NCI-H146 treated with DMSO at 0.1 percent for 48 hours (cell line): ENCODE results near the gene TMEM200B.
"Not testable (repeated sequence)": the region's sequence is repeated elsewhere in the genome, so short reads cannot be mapped to it uniquely, and the experiment has no call there.

Experiments used
- DNase-seq: peaks from one replicate; lab custom pipeline; 2025; ENCODE audit not compliant: unreplicated experiment; lab: John Stamatoyannopoulos, UW

TMEM200B gene

DNA sequence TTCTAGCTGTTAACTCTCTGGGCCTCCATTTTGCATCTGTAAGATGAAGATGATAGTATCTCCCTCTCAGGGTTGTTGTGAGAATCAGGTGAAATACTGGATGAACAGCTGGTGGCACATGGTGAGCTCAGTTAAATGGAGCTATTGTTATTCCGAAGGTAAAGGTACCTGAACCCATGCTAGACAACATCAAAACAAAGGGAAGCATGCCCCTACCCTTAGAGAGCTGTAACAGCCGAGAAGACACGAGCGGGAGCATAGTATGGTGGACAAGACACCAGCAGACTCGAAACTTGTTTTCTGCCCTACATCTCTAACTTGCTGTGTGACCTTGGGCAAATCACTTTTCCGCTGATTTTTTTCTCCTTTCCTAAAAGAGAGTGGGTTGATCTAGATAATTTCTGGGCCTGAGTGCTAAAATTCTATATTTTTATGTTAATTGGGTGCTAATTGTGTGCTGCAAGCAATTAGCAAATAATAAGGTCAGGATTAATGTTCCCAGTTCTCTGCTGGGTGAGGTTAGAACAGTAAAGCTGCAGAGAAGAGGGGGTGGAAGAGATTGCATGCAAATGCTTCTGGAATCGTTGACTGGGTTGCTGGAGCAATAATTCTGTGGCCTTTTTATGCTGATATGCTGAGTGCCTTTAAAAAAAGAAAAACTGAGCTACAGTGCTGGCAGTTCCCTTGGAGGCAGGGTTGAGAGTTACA is 10.8 kb downstream of the TMEM200B start:
- no peak for DNase-seq

DNA sequence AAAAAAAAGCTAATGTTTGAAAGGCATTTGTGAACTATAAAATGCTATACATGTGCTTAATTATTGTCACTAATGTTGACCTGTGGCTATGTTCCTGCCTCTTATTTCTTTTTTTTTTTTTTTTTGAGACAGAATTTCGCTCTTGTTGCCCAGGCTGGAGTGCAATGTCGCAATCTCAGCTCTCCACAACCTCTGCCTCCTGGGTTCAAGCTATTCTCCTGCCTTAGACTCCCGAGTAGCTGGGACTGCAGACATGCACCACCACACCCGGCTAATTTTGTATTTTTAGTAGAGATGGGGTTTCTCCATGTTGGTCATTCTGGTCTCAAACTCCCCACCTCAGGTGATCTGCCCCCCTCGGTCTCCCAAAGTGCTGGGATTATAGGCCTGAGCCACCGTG is 15.7 kb downstream of the TMEM200B start:
- not testable (repeated sequence) for DNase-seq

DNA sequence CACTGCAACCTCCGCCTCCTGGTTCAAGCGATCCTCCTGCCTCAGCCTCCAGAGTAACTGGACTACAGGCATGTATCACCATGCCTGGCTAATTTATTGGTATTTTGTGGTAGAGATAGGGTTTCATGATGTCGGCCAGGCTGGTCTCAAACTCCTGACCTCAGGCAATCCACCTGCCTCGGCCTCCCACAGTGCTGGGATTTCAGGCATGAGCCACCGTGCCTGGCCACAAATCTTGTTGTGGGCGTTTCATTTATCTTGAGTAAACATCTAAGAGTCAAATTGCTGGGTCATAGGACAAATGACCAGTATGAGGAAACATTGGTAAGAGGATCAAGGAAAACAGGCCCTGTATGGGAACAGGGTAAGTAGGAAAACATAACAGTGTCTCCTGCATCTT is 17.9 kb downstream of the TMEM200B start:
- DNase-seq: no peak

DNA sequence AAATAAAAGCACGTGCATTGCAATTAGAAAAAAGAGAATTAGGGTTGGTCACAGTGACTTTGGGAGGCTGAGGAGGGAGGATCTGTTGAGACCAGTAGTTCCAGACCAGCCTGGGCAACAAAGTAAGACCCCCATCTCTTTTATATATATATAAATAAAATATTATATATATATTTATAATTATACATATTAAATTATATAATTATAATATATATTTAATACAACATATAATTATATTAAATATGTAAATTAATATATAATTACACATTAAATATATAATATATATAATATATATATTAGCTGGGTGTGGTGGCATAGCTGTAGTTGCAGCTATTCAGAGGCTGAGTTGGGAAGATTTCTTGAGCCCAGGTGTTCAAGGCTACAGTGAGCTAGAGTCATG is 23.2 kb downstream of the TMEM200B start:
- no peak for DNase-seq

DNA sequence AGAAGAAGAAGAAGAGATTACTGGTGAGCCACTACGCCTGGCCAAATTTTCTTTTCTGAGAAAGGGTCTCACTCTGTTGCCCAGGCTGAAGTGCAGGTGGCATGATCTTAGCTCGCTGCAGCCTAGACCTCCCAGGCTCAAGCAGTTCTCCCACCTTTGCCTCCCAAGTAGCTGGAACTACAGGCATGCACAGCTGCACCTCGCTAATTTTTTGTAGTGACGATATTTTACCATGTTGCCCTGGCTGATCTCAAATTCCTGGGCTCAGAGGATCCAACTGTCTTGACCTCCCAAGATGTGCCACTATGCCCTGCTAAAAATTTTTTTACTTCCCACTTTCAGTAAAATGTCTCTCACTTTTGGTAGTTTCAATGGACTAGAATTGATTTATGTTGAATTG is 24.4 kb downstream of the TMEM200B start:
- DNase-seq: no peak

DNA sequence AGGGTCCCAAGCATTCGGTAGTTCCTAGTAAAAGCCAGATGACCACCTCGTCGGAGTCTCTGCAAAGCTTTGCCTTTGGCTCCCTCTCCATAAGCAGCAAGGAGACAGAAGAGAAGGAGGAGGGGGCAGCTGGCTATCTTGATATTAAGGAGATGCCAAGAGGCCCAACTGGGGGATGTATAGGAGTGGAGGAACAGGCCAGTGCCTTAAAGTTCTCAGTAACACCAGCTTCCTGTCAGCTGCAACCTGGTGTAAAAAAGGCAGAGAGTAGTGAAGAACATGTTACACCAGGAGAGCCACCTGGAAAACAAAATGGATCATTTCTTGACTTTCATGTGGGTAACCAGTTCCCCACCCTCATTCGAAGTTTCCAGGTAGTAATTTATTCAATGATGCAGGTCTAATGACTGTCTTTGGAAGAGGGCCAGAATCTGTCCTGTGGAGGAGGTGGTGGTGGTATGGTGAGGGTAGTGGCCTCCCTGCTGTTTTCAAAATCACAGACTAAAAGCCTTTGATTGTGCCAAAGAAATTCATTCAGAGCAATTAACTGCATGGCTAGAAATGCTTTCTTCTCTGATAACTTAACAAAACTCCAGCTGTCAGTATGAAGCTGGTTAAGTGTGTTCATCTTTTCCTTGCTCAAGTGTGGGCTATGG is 27.3 kb downstream of the TMEM200B start:
- peak; percentile 67 for DNase-seq

DNA sequence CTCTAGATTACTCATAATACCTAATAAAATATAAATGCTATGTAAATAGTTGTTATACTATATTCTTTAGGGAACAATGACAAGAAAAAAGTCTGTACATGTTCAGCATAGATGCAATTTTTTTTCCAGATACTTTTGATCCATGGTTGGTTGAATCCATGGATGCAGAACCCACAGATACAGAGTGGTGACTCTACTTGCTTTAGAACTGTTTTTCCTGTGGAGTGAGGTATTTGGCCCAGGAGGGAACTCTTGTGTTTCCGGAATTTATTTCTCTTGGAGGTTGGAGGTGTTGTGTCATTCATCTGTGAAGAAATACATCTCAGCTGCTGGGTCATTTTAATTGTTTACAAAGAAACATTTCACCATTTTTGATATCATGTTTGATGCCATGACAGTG is 28.7 kb downstream of the TMEM200B start:
- no peak for DNase-seq

DNA sequence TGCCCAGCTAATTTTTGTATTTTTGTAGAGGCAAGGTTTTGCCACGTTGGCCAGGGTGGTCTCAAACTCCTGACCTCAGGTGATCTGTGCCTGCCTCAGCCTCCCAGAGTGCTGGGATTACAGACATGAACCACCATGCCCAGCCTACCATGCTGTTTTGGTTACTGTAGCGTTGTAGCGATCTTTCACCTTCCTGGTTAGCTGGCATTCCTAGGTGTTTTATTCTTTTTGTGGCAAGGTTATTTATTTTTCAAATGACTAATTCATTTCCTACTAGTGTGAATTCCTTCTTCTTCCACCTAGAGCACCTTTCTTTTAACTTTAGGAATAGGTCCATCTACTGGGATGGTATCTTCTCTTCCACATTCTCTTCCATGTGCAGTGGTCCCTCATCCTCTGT is 29.3 kb downstream of the TMEM200B start:
- no peak for DNase-seq

DNA sequence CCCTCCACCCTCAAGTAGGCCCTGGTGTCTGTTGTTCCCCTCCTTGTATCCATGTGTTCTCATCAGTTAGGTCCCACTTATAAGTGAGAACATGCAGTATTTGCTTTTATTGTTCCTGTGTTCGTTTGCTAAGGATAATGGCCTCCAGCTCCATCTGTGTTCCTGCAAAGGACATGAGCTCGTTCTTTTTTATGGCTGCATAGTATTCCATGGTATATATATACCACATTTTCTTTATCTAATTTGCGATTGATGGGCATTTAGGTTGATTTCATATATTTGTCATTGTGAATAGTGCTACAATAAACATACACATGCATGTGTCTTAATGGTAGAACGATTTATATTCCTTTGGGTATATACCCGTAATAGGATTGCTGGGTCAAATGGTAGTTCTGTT is 31.0 kb downstream of the TMEM200B start:
- not testable (repeated sequence) for DNase-seq

DNA sequence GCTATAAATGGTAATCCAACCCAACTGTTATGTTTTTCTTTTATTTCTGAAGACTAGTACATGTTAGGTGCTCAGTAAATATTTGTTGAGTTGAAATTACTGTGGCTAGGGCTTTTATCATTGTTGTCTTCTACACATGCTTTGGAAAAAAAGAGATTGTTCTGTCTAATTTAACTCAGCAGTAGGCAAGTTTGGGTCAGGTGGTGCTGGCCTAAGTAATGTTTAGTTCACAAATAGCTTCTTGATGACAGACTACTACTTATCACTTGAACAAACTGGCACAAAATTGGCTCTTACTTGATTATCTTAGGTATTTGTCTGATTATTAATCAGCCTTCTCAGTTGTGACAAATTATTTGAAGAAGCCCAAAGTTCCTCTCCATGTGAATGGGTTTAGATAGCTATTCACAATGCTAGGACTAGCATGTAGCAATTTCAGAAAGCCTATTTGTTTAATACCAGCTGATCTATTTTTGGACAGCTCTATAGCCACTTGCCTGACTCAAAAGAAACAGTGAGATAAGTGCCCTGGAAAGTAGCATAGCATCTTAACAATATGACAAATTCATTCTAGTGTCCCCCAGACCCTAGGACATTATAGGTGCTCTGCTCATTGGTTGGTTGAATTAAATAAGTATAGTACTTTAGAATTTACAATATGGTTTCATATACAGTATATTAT is 32.6 kb downstream of the TMEM200B start:
- DNase-seq: peak; percentile 53

DNA sequence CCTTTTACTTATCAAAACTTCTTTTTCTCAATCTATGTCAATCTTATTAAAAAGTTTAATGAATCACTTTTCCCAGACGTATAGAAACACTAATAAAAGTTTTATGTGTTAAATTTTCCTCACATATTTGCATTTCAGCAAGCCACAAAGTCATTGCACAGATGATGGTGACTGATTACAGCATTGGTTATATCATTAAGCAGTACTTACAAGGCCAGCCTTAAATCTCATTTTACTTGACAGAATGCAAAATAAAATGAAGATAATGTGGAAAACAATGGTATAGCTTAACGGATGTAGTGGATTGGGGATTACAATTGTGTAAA is 39.5 kb downstream of the TMEM200B start:
- DNase-seq: no peak

DNA sequence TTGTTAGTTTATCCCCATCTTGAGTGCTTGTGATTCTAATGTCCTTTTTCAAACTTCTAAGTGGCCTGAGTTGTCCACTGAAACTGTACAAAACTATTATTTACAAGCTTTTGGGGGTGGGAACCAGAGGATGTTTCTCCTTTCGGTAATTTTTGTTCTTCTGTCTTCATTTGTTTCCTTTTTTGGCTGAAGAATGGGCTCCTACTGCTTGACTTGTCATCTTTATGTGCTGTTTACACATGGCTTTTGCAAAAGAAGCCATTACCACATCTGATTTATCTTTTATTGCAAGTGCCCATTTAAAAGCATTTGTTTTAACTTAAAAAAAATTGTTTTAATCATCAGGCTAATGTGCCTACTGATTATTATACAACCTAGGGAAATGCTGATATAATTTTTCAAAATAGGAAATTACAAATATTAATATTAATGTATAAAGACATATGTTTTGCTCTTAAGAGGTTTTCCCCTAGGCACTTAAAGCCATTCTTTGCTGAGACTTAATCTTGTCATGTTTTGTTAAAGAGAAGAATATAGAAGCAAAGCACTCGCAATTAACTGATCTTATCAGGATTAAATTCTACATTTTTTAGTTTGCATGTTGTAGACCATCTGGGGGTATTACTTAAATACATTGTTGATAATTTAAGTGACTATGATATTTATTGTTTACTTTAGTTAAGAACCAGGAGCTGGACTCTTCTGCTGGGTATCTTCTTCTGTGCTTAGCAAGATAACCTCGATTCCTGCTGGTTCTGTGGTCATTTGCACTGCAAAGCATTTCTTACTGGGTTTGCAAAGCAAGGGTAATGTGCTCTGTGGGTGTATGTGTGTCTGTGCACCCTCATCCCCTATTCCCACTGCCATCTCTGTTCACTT is 40.1 kb downstream of the TMEM200B start:
- DNase-seq: no peak

DNA sequence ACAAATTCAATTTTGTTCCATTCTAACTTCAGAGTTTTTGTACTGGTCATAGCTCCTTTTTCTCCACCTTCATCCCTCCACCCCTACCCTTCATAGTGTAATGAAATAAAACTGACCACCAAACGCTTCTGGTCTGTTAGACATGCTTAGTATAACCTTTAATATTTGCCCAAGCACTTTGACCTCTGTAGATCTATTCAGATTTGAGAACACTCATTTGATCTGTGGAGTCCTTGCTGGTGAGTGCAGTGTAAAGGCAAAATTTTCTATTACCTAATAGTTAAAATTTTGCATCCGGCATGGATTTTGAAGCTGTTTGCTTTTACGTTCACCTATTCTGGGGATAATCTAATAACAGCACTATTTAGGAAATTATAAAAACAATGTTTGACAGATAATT is 41.2 kb downstream of the TMEM200B start:
- no peak for DNase-seq

DNA sequence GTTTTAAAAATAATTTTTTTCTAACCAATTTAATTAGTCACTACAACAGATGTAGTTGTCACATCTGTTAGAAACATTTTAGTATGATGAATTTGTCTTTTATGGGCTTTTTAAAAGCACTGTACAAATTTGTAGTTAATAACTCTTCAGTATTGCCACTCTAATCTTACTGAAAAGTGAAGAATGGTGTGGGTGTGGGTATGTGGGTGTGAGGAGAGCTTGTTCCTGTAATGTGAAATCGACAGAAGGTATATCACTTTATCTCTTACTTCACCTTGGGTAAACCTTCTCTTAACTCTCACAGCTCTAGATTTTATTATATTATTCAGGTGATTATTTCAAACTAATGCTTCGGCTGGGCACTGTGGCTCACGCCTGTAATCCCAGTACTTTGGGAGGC is 42.5 kb downstream of the TMEM200B start:
- DNase-seq: no peak

DNA sequence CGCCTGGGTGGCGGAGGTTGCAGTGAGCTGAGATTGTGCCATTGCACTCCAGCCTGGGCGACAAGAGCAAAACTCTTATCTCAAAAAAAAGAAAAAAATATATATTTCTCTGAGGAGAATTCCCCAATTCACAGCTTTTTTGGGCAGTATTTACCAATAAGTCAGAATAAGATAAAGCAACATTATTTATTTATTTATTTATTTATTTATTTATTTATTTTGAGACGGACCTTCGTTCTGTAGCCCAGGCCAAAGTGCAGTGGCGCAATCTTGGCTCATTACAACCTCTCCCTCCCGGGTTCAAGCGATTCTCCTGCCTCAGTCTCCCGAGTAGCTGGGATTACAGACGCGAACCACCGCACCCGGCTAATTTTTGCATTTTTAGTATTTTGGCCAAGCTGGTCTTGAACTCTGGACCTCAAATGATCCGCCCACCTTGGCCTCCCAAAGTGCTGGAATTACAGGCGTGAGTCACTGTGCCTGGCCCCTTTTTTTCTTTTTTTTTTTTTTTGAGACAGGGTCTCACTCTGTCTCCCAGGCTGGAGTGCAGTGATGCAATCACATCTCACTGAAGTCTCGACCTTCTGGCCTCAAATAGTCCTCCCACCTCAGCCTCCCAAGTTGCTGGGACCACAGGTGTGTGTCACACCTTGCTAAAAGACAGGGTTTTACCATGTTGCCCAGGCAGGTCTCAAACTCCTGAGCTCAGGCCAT is 43.6 kb downstream of the TMEM200B start:
- not testable (repeated sequence) for DNase-seq

DNA sequence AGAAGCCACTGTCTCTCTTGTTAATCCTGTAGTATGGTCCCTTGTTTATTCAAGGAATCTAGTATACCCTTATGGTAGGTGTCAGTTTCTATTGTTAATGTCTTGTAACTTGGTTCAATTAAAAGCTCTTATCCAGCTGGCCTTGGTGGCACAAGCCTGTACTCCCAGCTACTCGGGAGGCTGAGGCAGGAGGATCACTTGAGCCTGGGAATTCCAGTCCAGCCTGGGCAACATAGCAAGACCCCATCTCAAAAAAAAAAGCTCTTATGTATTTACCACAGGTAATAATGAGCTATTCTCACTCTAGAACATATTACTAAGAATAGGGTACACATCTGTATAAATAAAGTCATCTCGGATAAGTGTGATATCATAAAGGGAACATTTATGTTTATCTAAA is 46.5 kb downstream of the TMEM200B start:
- DNase-seq: no peak
